Hepatocyte (in vitro differentiated cells): Measurements from ENCODE around the gene ZFP64. TPM values are rescaled to one million over a fixed set of nuclear protein-coding genes. Genes with fewer than 3 reads are reported as not detected.

Experiments
- DNase-seq: peaks from one replicate; pipeline ENCODE4 v3.0.0-alpha.2; 2016; ENCODE audit warnings: low spot score
- H2AFZ ChIP-seq: fragments of 200-600 bp; sonication (generic); 2 replicates; pipeline ENCODE4 v1.6.0; 2016; ENCODE audit warnings: antibody characterized with exemption, mild to moderate bottlenecking
- H3K27ac ChIP-seq: fragments of 200-600 bp; sonication (generic); 2 replicates; pipeline ENCODE4 v1.5.1; 2016; ENCODE audit warnings: mild to moderate bottlenecking
- H3K27me3 ChIP-seq: fragments of 200-600 bp; sonication (generic); 2 replicates; pipeline ENCODE4 v1.6.1; 2016
- H3K36me3 ChIP-seq: fragments of 200-600 bp; sonication (generic); replicated peaks from 2 replicates; pipeline ENCODE4 v1.5.1; 2016; ENCODE audit warnings: low read depth; ENCODE audit not compliant: insufficient read depth
- H3K4me1 ChIP-seq: fragments of 200-600 bp; sonication (generic); 2 replicates; pipeline ENCODE4 v1.5.1; 2016; ENCODE audit warnings: mild to moderate bottlenecking, moderate library complexity; ENCODE audit not compliant: insufficient read depth
- H3K4me2 ChIP-seq: fragments of 200-600 bp; sonication (generic); 2 replicates; pipeline ENCODE4 v1.6.0; 2016
- H3K4me3 ChIP-seq: fragments of 200-600 bp; sonication (generic); 2 replicates; pipeline ENCODE4 v1.5.1; 2016; ENCODE audit warnings: mild to moderate bottlenecking
- H3K79me2 ChIP-seq: fragments of 200-600 bp; sonication (generic); 2 replicates; pipeline ENCODE4 v1.6.0; 2017; ENCODE audit warnings: mild to moderate bottlenecking
- H3K9me2 ChIP-seq: fragments of 200-600 bp; sonication (generic); replicated peaks from 2 replicates; pipeline ENCODE4 v1.6.0; 2017; ENCODE audit warnings: mild to moderate bottlenecking; ENCODE audit not compliant: insufficient read depth
- H3K9me3 ChIP-seq: fragments of 200-600 bp; sonication (generic); 2 replicates; pipeline ENCODE4 v1.5.1; 2016; ENCODE audit warnings: low read depth, mild to moderate bottlenecking
- H4K20me1 ChIP-seq: fragments of 200-600 bp; sonication (generic); 2 replicates; pipeline ENCODE4 v1.6.0; 2016; ENCODE audit warnings: mild to moderate bottlenecking; ENCODE audit not compliant: insufficient read depth, poor library complexity, severe bottlenecking
- EZH2 ChIP-seq: fragments of 200-600 bp; sonication (generic); IDR thresholded peaks from 2 replicates; pipeline ENCODE4 v1.6.1; 2016; ENCODE audit warnings: antibody characterized with exemption, mild to moderate bottlenecking, borderline replicate concordance
- EZH2phosphoT487 ChIP-seq: fragments of 200-600 bp; sonication (generic); IDR thresholded peaks from one replicate; pipeline ENCODE4 v1.6.1; 2018; ENCODE audit warnings: antibody characterized with exemption, mild to moderate bottlenecking, low read depth, moderate library complexity; ENCODE audit not compliant: unreplicated experiment, severe bottlenecking
- WGBS: methylation state at CpG from one replicate; pipeline ENCODE4 v1.1.6; 2016; ENCODE audit warnings: low lambda C conversion rate; ENCODE audit errors: missing lambda C conversion rate; 5-methylcytosine and 5-hydroxymethylcytosine counted together
- polyA plus RNA-seq: library from polyadenylated mRNA; unstranded; fragments of >200 nt; fragmentation: Nextera tagmentation; extraction: Ambion mirVana; gene quantifications from 2 replicates; pipeline ENCODE4 v1.2.1, GENCODE V29; 2016
- total RNA-seq: library from RNA; depleted of rRNA; stranded (reverse); fragments of >200 nt; gene quantifications from 2 replicates; pipeline ENCODE4 v1.2.3, GENCODE V29; 2014
- TF ChIP-seq, protein P1 (sequence below): fragments of 200-600 bp; sonication (generic); IDR thresholded peaks from 2 replicates; pipeline ENCODE4 v1.5.1; 2016; ENCODE audit warnings: antibody characterized with exemption, mild to moderate bottlenecking; ENCODE audit not compliant: poor library complexity

ZFP64 gene
- total and polyA plus RNA-seq, 2 experiments from 2014 or later: 9.3 to 10.0 TPM

DNA sequence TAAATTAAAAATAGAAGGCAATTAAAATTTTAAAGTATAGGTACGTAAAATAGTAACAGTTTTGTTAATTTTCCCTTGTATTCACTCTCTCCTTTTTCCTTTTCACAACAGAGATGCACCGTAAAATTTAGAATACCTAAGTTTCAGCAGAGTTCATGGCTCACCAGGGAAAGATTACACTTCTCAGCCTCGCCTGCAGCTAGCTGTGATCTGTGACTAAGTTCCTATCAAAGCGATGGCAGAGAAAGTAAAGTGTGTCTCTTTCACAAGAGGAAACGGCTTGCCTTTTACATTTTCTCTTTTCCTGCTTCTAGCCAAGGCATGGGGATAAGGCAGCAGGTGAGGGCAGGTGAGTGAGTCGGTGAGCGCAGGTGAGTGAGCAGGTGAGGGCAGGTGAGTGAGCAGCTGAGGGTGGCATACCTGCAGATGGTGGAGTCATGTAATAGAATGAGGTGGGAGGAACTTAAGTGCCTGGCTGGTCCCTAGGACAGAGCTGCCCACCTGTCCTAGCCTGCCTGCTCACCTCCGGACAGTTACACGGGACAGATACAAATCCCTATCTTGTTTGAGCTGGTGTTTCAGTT, 30.9 kb downstream of the ZFP64 start:
- WGBS: 94% methylated on average over 9 of the region's 9 CpGs
- Histone ChIP-seq H3K79me2 (no peaks in the 10 kb centered on the region), H3K36me3 (peaks cover 8% of the 10 kb centered on the region), H4K20me1 (no peaks in the 10 kb centered on the region), H3K4me1 (no peaks in the 10 kb centered on the region), H3K9me2 (no peaks in the 10 kb centered on the region), H3K9me3 (no peaks in the 10 kb centered on the region), H3K4me3 (no peak overlapping the region), H3K27ac (no peak overlapping the region), H3K27me3 (no peaks in the 10 kb centered on the region), H2AFZ (no peak overlapping the region), H3K4me2 (no peak overlapping the region)
- TF ChIP-seq EZH2phosphoT487: no peak
- no peak for TF ChIP-seq EZH2
- TF ChIP-seq, protein P1, sequence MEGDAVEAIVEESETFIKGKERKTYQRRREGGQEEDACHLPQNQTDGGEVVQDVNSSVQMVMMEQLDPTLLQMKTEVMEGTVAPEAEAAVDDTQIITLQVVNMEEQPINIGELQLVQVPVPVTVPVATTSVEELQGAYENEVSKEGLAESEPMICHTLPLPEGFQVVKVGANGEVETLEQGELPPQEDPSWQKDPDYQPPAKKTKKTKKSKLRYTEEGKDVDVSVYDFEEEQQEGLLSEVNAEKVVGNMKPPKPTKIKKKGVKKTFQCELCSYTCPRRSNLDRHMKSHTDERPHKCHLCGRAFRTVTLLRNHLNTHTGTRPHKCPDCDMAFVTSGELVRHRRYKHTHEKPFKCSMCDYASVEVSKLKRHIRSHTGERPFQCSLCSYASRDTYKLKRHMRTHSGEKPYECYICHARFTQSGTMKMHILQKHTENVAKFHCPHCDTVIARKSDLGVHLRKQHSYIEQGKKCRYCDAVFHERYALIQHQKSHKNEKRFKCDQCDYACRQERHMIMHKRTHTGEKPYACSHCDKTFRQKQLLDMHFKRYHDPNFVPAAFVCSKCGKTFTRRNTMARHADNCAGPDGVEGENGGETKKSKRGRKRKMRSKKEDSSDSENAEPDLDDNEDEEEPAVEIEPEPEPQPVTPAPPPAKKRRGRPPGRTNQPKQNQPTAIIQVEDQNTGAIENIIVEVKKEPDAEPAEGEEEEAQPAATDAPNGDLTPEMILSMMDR: no peak
- no peak for DNase-seq

DNA sequence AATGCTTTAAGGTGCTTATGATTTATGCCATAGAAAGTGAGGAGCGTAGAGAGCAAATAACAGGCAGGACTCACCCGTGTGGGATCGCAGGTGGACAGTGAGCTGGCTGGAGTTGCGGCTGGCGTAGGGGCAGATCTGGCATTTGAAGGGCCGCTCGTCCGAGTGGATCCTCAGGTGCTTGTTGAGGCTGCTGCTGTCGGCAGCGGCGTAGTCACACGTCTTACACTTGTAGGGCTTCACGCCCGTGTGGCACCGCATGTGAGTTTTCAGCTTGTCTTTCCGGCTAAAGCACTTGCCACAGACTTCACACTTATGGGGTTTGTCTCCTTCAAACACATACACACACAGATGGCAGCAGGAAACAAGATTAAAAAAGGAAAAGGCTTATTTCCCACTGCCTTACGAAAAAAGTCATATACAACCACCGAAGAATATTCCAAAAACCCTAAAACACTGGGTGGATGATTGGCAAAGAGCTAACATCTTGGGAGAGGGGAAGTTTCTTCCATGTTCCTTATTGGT, 31.5 kb downstream of the ZFP64 start:
- H3K9me3 ChIP-seq: no peaks in the 10 kb centered on the region
- H2AFZ ChIP-seq: no peak overlapping the region
- H3K4me1 ChIP-seq: no peaks in the 10 kb centered on the region
- H3K27me3 ChIP-seq: no peaks in the 10 kb centered on the region
- no peak overlapping the region for H3K4me2 ChIP-seq
- WGBS: 98% methylated on average over 18 of the region's 18 CpGs
- H3K9me2 ChIP-seq: no peaks in the 10 kb centered on the region
- H4K20me1 ChIP-seq: no peaks in the 10 kb centered on the region
- peaks cover 8% of the 10 kb centered on the region for H3K36me3 ChIP-seq
- H3K79me2 ChIP-seq: no peaks in the 10 kb centered on the region
- TF ChIP-seq EZH2phosphoT487 (no peak), EZH2 (no peak)
- TF ChIP-seq, protein P1: no peak
- DNase-seq: no peak
- no peak overlapping the region for H3K4me3 ChIP-seq
- no peak overlapping the region for H3K27ac ChIP-seq

DNA sequence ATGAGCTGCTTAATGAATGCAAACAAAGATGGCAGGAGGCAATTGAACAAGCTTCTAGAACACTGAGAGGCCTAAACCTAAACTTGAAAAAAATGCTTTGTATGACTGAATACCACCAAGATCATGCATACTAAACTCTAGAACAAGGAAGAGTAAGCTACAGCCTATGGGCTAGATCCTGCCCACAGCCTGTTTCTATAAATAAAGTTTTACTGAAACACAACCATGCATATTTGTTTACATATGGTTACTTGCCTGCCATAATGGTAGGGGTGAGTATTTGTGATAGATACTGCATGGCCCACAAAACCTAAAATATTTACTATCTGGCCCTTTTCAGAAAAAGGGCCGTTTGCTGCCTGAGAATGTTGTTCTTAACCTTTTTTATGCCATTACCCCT, 37.0 kb downstream of the ZFP64 start:
- no peak overlapping the region for H3K4me3 ChIP-seq
- H2AFZ ChIP-seq: no peak overlapping the region
- H3K9me2 ChIP-seq: no peaks in the 10 kb centered on the region
- H3K9me3 ChIP-seq: no peaks in the 10 kb centered on the region
- no peak overlapping the region for H3K4me2 ChIP-seq
- H3K27ac ChIP-seq: no peak overlapping the region
- TF ChIP-seq EZH2phosphoT487 (no peak), EZH2 (no peak)
- TF ChIP-seq, protein P1: no peak
- H4K20me1 ChIP-seq: no peaks in the 10 kb centered on the region
- no peaks in the 10 kb centered on the region for H3K4me1 ChIP-seq
- H3K36me3 ChIP-seq: peaks cover 8% of the 10 kb centered on the region
- no peaks in the 10 kb centered on the region for H3K27me3 ChIP-seq
- H3K79me2 ChIP-seq: no peaks in the 10 kb centered on the region
- WGBS: 50% methylated on average over 1 of the region's 1 CpG
- DNase-seq: no peak
